GM23248 (cell line): ENCODE measurements around the gene TBL1X.

Experiments used
- EZH2 ChIP-seq: fragments of 200-600 bp; sonication (generic); IDR thresholded peaks from 2 replicates; pipeline ENCODE4 v1.6.1; 2018; ENCODE audit warnings: antibody characterized with exemption, mild to moderate bottlenecking; ENCODE audit not compliant: insufficient read depth, poor library complexity, severe bottlenecking
- EZH2phosphoT487 ChIP-seq: fragments of 200-600 bp; sonication (generic); IDR thresholded peaks from 2 replicates; pipeline ENCODE4 v1.6.1; 2018; ENCODE audit warnings: antibody characterized with exemption, moderate library complexity, mild to moderate bottlenecking, low read depth; ENCODE audit not compliant: insufficient read depth

- TF ChIP-seq EZH2phosphoT487 (no peak), EZH2 (no peak)
Observed at GRCh38 chrX:9473708-9474107, 8.8 kb downstream of the TBL1X start.
